GM19463 (cell line): ENCODE data around the gene TXNRD1.
"Not testable (repeated sequence)": the region's sequence is repeated elsewhere in the genome, so short reads cannot be mapped to it uniquely, and the experiment has no call there.

ENCODE experiments used
- ATAC-seq: cut with Tn5 transposase; IDR thresholded peaks from one replicate; pipeline ENCODE4 v1.9.1; 2021; ENCODE audit warnings: mild to moderate bottlenecking, moderate library complexity; ENCODE audit not compliant: unreplicated experiment

Gene TXNRD1

DNA sequence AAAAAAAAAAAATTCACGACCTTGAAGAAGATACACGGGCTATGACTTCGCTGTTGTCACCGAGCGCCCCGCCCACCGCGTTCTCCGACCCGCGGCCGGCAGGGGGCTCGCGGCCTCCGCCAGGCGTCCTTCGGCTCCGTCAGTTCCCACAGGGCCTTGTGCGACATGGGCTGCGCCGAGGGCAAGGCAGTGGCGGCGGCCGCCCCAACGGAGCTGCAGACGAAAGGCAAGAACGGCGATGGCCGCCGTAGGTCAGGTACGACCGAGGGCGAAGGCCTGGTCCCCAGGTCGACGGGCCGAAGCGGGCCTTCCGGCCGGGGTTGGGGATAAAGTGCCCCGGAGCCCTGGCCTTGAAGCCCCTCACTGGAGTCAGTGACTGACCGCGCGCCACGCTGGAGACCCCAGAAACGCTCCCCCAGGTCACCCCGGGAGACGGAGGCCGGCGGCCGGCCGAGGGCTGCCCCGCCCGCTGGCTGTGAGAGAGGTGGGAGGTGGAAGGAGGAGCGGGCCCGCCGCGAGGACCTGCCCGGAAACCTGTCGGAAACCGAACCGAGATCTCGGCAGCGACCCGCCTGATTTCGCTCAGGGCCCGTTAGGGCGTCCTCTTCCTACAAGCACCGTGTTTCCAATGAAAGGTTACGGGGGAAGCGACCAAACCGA lies at the start of gene TXNRD1:
TSS of gene TXNRD1 (plus strand) at position 142 of the 660 bp plus-strand sequence. CDS start at position 166, 24 bp downstream.
- ATAC-seq, result peak; percentile 95

DNA sequence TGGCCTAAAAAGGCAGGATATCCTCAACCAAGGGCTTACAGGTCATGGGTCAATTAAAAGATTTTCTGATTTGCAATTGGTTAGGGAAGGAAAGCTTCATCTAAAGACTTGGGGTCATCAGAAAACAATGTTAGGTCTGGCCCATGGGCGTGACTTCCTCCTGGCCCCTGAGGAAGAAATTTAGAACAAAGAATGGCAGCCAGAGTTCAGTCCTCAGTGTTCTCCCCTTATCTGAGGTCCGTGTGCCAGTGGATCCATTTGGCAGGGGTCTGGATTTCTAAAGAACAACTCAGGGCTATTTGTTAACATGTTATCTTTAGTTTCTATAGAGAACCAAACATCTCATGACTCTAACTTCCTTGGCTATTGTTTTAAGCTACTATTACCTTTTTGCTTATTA lies 49.8 kb upstream of the TXNRD1 start:
- no peak for ATAC-seq

DNA sequence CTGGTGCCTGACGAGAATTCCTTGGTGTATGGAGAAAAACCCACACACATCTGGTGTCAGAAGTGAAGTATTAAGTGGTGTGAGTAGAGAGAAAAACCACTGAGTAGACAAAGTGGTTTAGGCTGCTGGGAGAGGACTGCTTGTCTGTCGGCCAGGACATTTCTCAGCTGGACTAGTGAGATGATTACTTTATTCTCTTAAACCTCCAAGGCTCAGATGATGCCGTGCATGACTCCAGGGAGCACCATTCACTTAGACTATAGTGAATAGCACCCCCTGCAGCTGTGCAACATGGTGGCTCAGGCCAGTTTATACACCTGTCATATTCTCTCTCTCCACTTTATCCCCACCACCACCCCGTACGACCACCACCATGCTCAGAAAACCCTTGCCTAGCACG lies 49.1 kb upstream of the TXNRD1 start:
- no peak for ATAC-seq

DNA sequence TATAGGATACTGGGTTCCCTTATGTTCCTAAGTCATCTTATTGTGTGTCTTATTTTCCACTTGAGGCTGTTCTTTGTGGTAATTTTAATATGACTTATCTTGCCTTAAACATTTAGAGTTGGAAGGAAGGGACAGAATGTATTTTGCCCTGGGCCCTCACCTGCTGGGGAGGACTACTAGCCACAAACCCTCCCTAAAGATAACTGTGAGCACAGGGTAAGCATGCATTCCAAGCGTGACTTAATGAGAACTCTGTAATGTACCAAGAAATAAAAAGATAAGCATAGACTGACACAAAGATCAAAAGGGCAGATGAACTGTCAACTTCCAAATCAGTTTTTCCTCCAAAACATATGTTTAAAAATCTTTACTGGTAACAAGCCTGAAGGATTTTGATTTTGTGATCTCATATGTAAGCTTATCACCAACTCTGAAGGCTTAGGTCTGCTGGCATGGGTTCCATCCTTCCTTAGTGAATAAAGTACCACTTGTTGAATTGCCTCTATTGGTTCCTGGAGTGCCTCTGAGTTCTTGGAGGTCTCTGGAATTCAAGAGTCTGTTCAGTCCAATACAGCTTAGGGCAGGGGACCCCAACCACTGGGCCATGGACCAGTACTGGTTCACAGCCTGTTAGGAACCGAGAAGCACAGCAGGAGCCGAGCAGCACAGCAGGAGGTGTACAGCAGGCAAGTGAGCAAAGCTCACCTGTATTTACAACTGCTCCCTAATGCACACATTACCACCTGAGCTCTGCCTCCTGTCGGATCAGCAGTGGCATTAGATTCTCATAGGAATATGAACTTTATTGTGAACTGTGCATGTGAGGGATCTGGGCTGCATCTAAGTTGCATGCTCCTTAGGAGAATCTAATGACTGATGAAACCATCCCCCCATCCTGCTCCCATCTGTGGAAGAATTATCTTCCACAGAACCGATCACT lies 47.8 kb upstream of the TXNRD1 start:
- ATAC-seq, result no peak

DNA sequence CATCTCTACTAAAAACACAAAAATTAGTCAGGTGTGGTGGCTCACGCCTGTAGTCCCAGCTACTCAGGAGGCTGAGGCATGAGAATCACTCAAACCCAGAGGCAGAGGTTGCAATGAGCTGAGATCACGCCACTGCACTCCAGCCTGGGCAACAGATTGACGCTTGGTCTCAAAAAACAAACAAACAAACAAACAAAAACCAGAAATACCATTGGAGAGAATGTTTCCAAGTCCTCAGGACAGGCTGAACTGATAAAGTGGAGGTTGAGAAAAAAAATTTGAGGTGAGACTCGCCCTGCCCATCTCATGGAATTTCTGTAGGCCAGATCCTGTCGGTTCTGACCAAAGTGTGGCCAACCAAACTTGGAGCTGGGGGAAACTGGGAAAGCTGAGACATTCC lies 47.0 kb upstream of the TXNRD1 start:
- no peak for ATAC-seq

DNA sequence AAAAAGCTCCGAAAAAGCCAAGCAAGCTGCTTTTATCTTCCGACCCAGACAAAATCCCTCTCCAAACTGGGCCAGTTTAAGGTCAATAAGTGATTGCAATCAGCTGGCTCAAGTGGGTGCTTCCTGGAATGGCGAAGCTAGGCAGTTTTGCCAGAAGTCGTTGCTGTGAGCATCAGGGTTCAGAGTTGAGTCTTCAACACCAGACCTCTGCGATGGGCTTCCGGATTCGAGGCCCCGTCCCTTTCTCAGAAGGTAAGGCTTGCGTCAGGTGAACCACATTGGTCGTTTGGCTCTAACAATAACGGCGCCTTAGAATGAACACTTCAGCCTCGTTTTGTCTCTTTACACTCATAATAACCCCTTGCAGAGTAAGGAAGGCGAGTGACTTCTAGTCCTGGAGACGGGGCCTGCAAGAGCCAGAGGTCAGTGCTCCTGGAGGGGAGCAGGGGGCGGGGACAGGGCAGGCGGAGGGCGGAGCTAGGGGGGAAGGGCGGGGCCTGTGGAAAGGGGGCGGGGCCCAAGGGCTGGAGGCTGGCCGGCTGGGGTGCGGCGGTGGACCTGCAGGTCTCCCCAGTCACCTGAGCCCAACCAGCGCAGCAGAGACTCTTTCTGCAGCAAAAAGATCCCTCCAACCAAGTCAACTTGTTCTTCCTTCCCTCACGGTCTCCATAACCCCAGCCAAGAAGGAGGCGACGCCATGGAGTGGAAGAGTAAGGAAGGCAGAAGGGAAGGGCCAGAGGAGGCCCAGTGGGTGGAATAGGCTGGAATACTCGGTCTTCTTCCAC lies 43.6 kb upstream of the TXNRD1 start:
- no peak for ATAC-seq

DNA sequence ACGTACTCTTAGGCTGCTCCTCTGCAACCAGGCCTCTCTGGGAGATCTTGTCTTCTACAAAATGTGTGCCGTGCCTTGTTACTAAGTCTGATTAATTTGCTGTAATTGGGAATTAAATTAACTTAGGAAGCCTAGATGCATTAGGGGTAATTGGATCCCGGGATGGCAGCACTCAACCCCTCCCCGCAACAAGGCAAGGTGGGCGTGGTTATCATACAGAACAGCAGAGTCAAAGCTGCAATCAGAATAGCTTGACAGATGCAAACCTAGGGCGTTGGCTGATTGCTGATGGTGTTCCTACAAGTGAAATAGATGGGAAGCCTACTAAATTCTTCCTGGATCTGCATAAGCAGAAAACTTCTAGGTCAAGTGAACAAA lies 43.0 kb upstream of the TXNRD1 start:
- no peak for ATAC-seq

DNA sequence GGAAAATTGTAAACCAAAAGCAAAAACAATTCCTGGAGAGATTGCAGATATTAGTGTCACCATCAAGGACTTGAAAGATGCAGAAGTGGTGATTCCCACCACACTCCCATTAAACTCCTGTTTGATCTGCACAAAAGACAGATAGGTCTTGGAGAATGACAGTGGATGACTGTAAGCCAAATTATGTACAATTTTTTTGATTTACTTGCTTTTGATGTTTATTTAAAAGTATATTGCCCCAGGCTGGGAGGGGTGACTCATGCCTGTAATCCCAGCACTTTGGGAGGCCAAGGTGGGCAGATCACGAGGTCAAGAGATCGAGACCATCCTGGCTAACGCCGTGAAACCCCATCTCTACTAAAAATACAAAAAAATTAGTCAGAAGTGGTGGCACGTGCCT lies 41.8 kb upstream of the TXNRD1 start:
- ATAC-seq, result not testable (repeated sequence)

DNA sequence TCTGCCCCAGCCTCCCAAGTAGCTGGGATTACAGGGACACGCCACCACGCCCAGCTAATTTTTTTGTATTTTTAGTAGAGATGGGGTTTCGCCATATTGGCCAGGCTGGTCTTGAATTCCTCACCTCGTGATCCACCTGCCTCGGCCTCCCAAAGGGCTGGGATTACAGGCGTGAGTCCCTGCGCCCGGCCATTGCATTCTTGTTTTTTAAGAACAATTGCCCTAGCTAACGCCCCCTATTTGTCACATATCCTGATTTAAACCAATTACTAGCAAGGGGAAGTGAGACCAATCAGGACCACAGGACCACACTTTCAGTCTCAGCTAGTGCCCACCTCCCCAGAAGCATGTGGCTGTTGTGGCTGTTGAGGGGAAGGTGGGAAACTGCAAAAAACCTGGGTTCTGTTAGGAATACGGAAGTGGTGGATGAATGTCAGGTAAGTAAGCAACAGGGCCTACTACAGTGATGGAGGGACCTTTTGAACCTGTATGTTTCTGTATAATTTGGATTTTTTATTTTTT lies 39.8 kb upstream of the TXNRD1 start:
- no peak for ATAC-seq

DNA sequence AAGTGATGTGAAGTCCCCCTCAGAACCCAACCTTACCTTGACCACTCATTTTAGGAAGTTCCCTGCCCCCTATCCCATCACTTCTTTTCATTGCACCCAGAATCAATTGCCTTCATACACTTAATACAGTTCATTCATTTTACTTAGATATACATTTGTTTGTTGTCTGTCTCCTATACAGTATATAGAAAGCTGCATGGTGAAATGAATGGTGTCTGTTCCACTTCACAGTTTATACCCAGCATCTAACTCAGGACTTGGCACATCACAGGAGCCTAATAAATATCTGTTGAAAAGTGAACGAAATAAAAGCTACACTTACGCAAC lies 38.3 kb upstream of the TXNRD1 start:
- ATAC-seq, result no peak

DNA sequence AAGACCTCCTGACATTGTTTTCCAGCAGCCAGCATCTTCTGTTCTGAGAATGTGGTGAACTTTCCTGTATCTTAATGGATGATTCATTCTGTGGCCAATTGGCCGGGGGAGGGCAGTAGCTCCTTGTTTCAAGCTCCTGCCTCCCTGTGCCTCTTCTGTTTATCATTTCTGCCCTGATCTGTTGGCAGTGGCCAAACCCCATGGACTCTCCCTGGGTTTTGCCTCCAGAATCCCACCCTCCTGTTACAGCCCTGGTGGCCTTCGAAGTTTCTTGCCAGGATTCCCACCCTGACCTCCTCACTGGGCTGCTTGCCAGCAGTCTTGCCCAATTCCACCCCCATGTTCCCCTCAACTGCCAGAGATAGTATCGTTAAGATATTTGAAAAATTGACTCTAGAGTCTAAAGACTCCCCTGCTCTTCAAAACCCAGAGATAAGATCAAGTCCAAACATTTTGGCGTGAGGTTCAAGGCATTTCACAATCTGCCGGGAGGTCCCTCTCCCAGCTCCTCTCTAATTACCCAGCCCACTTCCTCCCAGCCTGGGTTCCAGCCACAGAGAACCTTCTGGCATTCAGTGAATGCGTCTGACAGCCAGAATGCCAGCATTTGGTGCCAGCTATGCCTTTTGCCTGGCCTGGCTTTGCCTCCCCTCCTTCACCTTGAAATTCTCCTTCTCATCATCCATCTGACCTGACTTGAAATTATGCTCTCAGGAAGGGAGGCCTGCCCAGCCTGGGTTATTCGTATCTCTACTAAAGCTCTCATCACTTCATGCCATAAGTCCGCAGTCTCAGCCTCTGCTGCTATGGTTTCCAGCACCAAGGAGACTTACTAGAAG lies 37.7 kb upstream of the TXNRD1 start:
- ATAC-seq, result no peak

DNA sequence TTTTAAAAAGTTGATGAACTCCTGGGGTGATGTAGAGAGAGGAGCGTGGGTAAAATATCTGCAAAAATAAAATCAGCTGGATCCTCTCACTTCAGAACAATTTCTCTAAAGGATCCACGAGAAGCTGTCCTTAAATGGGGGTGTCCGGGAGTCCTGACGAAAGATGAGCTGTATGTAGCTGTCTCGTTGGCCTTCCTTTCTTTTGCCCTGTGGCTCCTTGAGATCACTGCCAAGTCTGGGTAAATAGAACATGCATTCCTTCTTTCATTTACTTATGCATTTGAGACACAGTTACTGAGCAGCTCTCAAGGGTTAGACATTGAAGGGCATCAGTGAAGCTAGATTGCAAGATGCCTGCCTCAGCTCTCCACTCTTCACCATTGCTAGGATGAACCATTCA lies 35.2 kb upstream of the TXNRD1 start:
- no peak for ATAC-seq

DNA sequence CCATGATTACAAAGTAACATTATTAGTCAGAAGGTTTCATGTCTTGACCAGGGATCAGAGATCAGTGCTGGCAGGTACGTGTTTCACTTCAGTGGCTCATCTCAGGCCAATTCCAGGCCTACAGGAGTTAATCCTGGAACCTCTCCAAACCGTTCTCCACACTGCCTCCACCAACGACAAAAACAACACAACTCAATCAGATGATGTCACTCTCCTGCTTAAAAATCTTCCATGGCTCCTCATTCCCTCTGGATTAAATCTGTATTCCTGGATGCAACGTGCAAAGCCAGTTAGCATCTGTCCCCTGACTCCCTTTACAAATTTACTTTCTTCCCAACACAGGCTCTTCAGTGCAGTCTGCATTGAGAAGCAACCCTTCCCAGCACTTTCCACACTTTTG lies 34.3 kb upstream of the TXNRD1 start:
- no peak for ATAC-seq

DNA sequence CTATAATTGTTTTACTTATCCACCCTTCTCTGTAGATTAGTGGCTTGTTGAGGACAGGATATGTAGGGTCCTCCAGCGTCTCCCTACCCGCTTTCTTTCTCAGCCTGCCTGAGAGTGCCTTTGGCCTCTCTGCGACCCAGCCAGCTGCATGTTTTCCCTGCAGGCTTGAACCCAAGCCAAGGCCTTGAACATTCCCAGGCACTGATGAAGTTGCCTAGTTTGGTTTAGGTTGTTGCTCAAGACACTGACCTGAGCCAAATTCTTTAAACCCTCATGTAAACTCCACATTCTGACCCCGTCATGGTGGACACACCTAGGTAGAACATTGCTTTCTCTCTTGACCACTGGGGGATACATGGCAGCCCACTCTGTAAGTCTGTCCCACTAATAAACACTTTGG lies 33.4 kb upstream of the TXNRD1 start:
- no peak for ATAC-seq

DNA sequence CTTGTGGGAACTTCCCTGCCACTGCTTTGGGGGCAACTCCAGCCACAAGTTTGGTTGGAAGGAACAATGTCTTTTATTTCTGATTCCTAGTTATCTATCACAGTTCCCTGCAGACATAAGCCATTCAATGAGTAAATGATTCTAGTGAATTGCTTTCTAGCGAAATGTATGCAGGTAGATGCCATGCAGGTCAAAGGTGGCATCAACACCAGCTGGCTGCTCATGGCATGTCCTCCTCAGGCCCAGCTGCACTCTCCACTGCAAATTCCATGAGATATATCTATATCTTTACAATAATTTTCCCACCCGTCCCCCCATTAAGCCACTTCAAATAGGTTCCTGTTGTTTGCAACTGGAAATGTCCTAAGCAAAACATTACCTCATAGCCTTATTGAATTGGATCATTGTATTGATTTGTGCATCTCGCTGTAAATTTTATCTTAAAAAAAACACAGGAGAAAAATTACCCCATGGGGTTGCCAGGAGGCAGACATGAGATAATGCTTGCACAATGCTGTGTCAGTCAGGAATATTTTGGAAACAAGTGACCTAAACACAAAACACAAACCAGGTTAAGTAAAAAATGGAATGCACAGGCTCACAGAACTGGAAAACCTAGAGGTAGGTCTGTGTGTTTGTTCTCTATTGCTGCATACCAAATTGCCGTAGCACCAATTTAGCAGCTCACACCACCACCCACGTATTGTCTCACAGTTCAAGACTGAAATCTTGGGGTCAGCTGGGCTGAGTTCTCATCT lies 32.8 kb upstream of the TXNRD1 start:
- ATAC-seq, result no peak

DNA sequence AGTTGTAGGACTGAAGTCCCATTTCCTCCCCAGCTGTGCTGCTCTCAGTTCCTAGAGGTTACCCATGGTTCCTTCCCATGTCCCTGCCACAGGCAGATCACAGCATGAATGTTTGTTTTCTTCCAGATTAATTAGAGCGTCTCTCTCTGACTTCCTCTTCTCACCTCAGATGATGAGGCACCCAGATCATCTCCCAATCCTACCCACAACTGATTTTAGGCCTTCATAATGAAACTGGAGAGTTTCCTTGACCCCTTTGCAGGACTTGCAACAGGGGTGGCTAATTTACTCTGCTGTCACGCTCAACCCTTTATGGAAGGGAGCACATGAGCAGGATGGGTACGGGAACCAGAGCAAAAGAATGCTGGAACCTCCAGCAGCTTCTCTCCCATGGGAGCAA lies 32.1 kb upstream of the TXNRD1 start:
- no peak for ATAC-seq

DNA sequence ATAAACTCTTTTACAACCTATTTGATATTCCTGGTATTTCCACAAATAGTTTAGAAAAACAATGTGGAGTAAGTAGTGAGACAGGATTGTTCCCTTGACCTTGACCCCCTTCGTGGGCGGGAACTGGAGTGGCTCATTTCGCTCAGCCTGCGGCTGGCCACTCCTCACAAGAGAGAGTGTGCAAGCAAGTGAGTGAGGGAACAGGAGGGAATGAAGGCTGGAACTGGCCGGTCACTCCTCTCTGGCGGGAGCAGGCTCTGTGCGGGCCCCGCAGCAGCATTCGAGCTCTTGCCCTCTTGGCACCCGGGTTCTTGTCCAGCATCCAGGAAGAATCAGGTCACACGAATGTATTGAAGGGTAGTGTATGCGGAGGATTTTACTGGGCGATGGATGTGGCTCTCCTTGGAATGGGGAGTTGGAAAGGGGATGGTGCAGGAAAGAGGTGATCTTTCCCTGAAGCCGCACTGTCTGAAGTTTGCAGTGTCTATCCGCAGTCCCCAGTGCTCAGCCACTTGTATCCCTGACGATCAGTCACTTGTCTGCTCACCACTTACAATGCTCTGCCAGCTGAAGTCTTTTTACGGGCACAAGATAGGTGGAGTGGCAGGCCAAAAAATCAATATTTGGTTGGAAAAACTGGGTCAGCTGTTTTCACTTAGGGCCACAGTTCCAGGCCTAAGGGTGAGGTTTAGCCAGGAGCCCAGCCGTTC lies 28.0 kb upstream of the TXNRD1 start:
- ATAC-seq, result no peak

DNA sequence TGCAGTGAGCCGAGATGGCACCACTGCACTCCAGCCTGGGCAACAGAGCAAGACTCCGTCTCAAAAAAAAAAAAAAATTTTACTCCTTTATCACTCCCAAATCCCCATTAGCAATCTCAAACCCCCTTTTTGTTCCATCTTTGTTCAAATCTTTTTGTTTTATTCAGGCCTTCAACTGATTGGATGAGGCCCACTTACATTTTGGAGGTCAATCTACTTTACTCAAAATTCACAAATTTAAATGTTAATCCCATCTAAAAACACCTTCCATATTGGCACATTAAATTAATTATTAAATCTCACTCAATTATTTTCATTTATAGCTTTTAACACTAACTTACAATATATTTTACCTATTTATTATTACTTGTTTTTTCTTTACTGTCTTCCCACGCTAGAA lies 27.0 kb upstream of the TXNRD1 start:
- no peak for ATAC-seq

DNA sequence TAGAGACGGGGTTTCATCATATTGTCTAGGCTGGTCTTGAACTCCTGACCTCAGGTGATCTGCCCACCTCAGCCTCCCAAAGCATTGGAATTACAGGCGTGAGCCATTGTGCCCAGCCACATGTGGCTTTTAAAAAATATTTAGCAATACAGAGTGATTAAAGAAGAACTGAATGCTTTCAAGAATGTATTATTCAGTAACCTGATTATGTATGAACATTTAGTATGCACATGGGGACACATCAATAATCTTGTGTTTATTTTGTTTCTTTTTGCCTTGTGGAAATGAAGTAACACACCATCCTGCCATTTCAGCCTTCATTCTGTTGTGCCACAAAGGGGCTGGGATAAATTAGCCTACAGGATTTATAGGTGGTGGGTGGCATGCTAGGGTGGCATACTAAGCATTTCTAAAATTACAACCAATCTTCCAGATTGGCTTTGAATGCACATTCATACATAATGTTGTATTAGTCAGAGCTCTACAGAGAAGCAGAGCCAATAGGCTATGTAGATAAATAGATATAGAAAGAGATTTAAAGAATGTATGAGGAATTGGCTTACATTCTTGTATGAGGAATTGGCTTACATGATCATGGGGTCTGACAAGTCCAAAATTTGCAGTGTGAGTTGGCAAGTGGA lies 25.5 kb upstream of the TXNRD1 start:
- ATAC-seq, result no peak
